ENCODE measurements around the gene TNFSF8.

The TNFSF8 gene

GRCh38 chr9:114851306-114851705 lies 79.1 kb downstream of the TNFSF8 start:
- Mint-ChIP-seq H3K4me1 (peaks cover 20% of the 10 kb centered on the region), H3K9me3 (no peaks in the 10 kb centered on the region), H3K36me3 (no peaks in the 10 kb centered on the region), H3K27ac (peak overlapping the region; percentile 69), H3K27me3 (no peaks in the 10 kb centered on the region), H3K4me3 (no peak overlapping the region)
